ENCODE data around the gene LRRC45. TPM values are rescaled to one million over a fixed set of nuclear protein-coding genes. Genes with fewer than 3 reads are reported as not detected.

The LRRC45 gene
- total and polyA plus RNA-seq, 2 donors (not counting 3 experiments of a cell fraction or from before 2014, with no cell fraction given): 7.6 to 22.9 TPM

GRCh38 chr17:82001571-82002056 is 21.5 kb upstream of the LRRC45 start:
- ChIA-PET POLR2A (no interaction called here), CTCF (no interaction called here)
- intact Hi-C loops (cut with micrococcal nuclease): loop anchor here (5.0 kb wide), 1 partner anchor 74 kb away; the partner anchor contains the start of gene MAFG
- dilution Hi-C loops (cut with MboI; ENCODE audit: extremely low pct_ligation_motif_present, low sequenced_read_pairs): no loop called here
- no peak overlapping the region for H3K4me3 ChIP-seq (replicated peaks in 1 of 3; ENCODE audit: insufficient read depth in 1 of 3, low read depth in 1 of 3, low read length in 3 of 3)
- H2AFZ ChIP-seq (ENCODE audit: low read depth, low read length): no peak overlapping the region
- BruUV-seq (replicated peaks): no TSS peak
- no peak overlapping the region for H3K9ac ChIP-seq (replicated peaks; ENCODE audit: extremely low read depth, insufficient read depth, low read length)
- no peaks in the 10 kb centered on the region for H3K9me3 ChIP-seq (replicated peaks; ENCODE audit: control insufficient read depth, insufficient read depth, low read length)
- FAIRE-seq: no peak
- no peak for DNase-seq (ENCODE audit: low read depth, low spot score)
- H3K4me1 ChIP-seq (ENCODE audit: control insufficient read depth, extremely low read depth, insufficient read depth, low read length): peaks cover 13% of the 10 kb centered on the region
- H3K27me3 ChIP-seq (ENCODE audit: control insufficient read depth in 2 of 2, insufficient read depth in 2 of 2, low read length in 2 of 2): no peaks in the 10 kb centered on the region
- no peak overlapping the region for H3K4me2 ChIP-seq (ENCODE audit: insufficient read depth, low read length)
- TF ChIP-seq MYC (IDR thresholded peaks at IDR 0.05; ENCODE audit: low read depth, low read length) (no peak), JUN (IDR thresholded peaks at IDR 0.05; ENCODE audit: borderline replicate concordance, insufficient read depth, insufficient read length, low read depth) (no peak), POLR2AphosphoS5 (IDR thresholded peaks at IDR 0.05; ENCODE audit: insufficient read depth, low read depth, low read length) (no peak), POLR2A (IDR thresholded peaks at IDR 0.05; ENCODE audit: low read depth, low read length) (no peak), FOS (IDR thresholded peaks at IDR 0.05; ENCODE audit: borderline replicate concordance, insufficient read depth, low read length) (no peak), GATA2 (IDR thresholded peaks at IDR 0.05; ENCODE audit: insufficient read depth, insufficient read length, low read depth, low read length) (no peak), EZH2 (IDR thresholded peaks at IDR 0.05; ENCODE audit: borderline replicate concordance, low read depth, low read length, severe bottlenecking) (no peak)
- TF ChIP-seq, protein P1, sequence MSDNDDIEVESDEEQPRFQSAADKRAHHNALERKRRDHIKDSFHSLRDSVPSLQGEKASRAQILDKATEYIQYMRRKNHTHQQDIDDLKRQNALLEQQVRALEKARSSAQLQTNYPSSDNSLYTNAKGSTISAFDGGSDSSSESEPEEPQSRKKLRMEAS (IDR thresholded peaks at IDR 0.05; ENCODE audit: insufficient read depth, insufficient read length): no peak
- TF ChIP-seq, protein P2, sequence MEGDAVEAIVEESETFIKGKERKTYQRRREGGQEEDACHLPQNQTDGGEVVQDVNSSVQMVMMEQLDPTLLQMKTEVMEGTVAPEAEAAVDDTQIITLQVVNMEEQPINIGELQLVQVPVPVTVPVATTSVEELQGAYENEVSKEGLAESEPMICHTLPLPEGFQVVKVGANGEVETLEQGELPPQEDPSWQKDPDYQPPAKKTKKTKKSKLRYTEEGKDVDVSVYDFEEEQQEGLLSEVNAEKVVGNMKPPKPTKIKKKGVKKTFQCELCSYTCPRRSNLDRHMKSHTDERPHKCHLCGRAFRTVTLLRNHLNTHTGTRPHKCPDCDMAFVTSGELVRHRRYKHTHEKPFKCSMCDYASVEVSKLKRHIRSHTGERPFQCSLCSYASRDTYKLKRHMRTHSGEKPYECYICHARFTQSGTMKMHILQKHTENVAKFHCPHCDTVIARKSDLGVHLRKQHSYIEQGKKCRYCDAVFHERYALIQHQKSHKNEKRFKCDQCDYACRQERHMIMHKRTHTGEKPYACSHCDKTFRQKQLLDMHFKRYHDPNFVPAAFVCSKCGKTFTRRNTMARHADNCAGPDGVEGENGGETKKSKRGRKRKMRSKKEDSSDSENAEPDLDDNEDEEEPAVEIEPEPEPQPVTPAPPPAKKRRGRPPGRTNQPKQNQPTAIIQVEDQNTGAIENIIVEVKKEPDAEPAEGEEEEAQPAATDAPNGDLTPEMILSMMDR (IDR thresholded peaks at IDR 0.05; ENCODE audit: extremely low read depth in 1 of 2, insufficient read depth in 1 of 2, low read depth in 1 of 2, low read length in 2 of 2): no peak
- H3K27ac ChIP-seq (ENCODE audit: insufficient read depth, low read depth, low read length): no peak overlapping the region
- H3K9me1 ChIP-seq (replicated peaks; ENCODE audit: control insufficient read depth, extremely low read depth, insufficient read depth, low read length): no peaks in the 10 kb centered on the region
- no peaks in the 10 kb centered on the region for H3K79me2 ChIP-seq (ENCODE audit: control insufficient read depth, insufficient read depth, low read length)
- H3K36me3 ChIP-seq (ENCODE audit: control insufficient read depth in 2 of 2, extremely low read depth in 1 of 2, insufficient read depth in 2 of 2, low read length in 2 of 2): no peaks in the 10 kb centered on the region
- no peaks in the 10 kb centered on the region for H4K20me1 ChIP-seq (replicated peaks; ENCODE audit: control insufficient read depth, extremely low read depth, insufficient read depth, low read length)

Measured in endothelial cell of umbilical vein (primary cell).